Stimulated activated CD4-positive, alpha-beta T cell treated with anti-CD3 and anti-CD28 coated beads, Interleukin-15, amount 100 ng/mL, for 24 hours (primary cell): ENCODE measurements around the gene TMEM80.

Source experiments
- DNase-seq: peaks from one replicate; pipeline ENCODE4 v3.0.0-alpha.2; 2020

The TMEM80 gene

GRCh38 chr11:702462-703461, 7.1 kb downstream of the TMEM80 start:
- DNase-seq: no peak

GRCh38 chr11:703506-703905, 7.9 kb downstream of the TMEM80 start:
- no peak for DNase-seq

- no peak for DNase-seq
Observed at GRCh38 chr11:704228-704674, 8.6 kb downstream of the TMEM80 start.

- DNase-seq: no peak
Observed at GRCh38 chr11:704781-705645, 9.4 kb downstream of the TMEM80 start.

GRCh38 chr11:705646-706438, 10.2 kb downstream of the TMEM80 start, which contains the start of gene EPS8L2:
Gene EPS8L2 (plus strand): TSS chr11:706231. CDS start chr11:709408, 3,177 bp downstream.
- DNase-seq: peak; percentile 37

GRCh38 chr11:706439-706956, 10.9 kb downstream of the TMEM80 start:
- no peak for DNase-seq

- DNase-seq: no peak
Observed at GRCh38 chr11:706957-707816, 11.6 kb downstream of the TMEM80 start.

GRCh38 chr11:707817-708420, 12.3 kb downstream of the TMEM80 start:
- no peak for DNase-seq

GRCh38 chr11:708511-708910, 12.9 kb downstream of the TMEM80 start:
- DNase-seq: no peak

- DNase-seq: no peak
Observed at GRCh38 chr11:709109-709997, 13.7 kb downstream of the TMEM80 start.

GRCh38 chr11:714436-714835, 18.8 kb downstream of the TMEM80 start:
- no peak for DNase-seq

GRCh38 chr11:719214-720016, 23.8 kb downstream of the TMEM80 start:
- no peak for DNase-seq

GRCh38 chr11:720017-720641, 24.5 kb downstream of the TMEM80 start:
- no peak for DNase-seq

GRCh38 chr11:720642-721246, 25.1 kb downstream of the TMEM80 start:
- peak; percentile 47 for DNase-seq

GRCh38 chr11:721247-721740, 25.7 kb downstream of the TMEM80 start:
- DNase-seq: no peak

GRCh38 chr11:721741-722345, 26.2 kb downstream of the TMEM80 start:
- DNase-seq: peak; percentile 65

GRCh38 chr11:722346-722811, 26.8 kb downstream of the TMEM80 start:
- no peak for DNase-seq
